Endothelial cell (in vitro differentiated cells): ENCODE results near the gene SLC45A1. TPM values are rescaled to one million over a fixed set of nuclear protein-coding genes. Genes with fewer than 3 reads are reported as not detected.

Experiments
- DNase-seq: peaks from one replicate; pipeline ENCODE4 v3.0.0; 2021; ENCODE audit warnings: low spot score
- H3K27ac Mint-ChIP-seq: one replicate; pipeline ENCODE4 v1.8.0; 2021; ENCODE audit warnings: mixed read lengths, inconsistent platforms; ENCODE audit not compliant: unreplicated experiment
- H3K27me3 Mint-ChIP-seq: one replicate; pipeline ENCODE4 v1.8.0; 2021; ENCODE audit warnings: mild to moderate bottlenecking, moderate library complexity, mixed read lengths, inconsistent platforms; ENCODE audit not compliant: unreplicated experiment
- H3K36me3 Mint-ChIP-seq: one replicate; pipeline ENCODE4 v1.8.0; 2021; ENCODE audit warnings: mild to moderate bottlenecking, low read depth, mixed read lengths, inconsistent platforms; ENCODE audit not compliant: unreplicated experiment
- H3K4me1 Mint-ChIP-seq: one replicate; pipeline ENCODE4 v1.8.0; 2021; ENCODE audit warnings: mild to moderate bottlenecking, mixed read lengths, inconsistent platforms; ENCODE audit not compliant: unreplicated experiment
- H3K4me3 Mint-ChIP-seq: one replicate; pipeline ENCODE4 v1.8.0; 2021; ENCODE audit warnings: mild to moderate bottlenecking, mixed read lengths, inconsistent platforms; ENCODE audit not compliant: unreplicated experiment
- H3K9me3 Mint-ChIP-seq: one replicate; pipeline ENCODE4 v1.8.0; 2021; ENCODE audit warnings: mixed read lengths, inconsistent platforms; ENCODE audit not compliant: unreplicated experiment
- CTCF ChIP-seq: fragments of 200-600 bp; sonication (generic); IDR thresholded peaks from one replicate; pipeline ENCODE4 v1.5.0; 2021; ENCODE audit warnings: antibody characterized with exemption; ENCODE audit not compliant: unreplicated experiment
- total RNA-seq: library from RNA; stranded (reverse); fragmentation: NEBNext Ultra II Directional; extraction: Animal tissue kit (Norgen Biotek cat#: 25700); gene quantifications from one replicate; pipeline ENCODE4 v1.2.1, GENCODE V29; 2021; ENCODE audit not compliant: unreplicated experiment

The SLC45A1 gene
- total RNA-seq, 1 donor from 2014 or later, result 0.62 TPM

- no peak for TF ChIP-seq CTCF
- Mint-ChIP-seq H3K27ac (no peak overlapping the region), H3K36me3 (peaks cover 19% of the 10 kb centered on the region), H3K4me3 (no peak overlapping the region), H3K27me3 (peaks cover 5% of the 10 kb centered on the region), H3K9me3 (no peaks in the 10 kb centered on the region), H3K4me1 (peaks cover 68% of the 10 kb centered on the region)
- no peak for DNase-seq
Measured at GRCh38 chr1:8381618-8382017, 63.7 kb downstream of the SLC45A1 start.

GRCh38 chr1:8382051-8382505 is 64.2 kb downstream of the SLC45A1 start:
- Mint-ChIP-seq H3K27ac (no peak overlapping the region), H3K27me3 (peaks cover 5% of the 10 kb centered on the region), H3K4me1 (peaks cover 73% of the 10 kb centered on the region), H3K4me3 (no peak overlapping the region), H3K36me3 (peaks cover 19% of the 10 kb centered on the region), H3K9me3 (no peaks in the 10 kb centered on the region)
- DNase-seq, result no peak
- TF ChIP-seq CTCF, result no peak

GRCh38 chr1:8382608-8383505 is 64.9 kb downstream of the SLC45A1 start:
- Mint-ChIP-seq H3K36me3 (peaks cover 19% of the 10 kb centered on the region), H3K27ac (peak overlapping the region; percentile 4), H3K27me3 (peaks cover 5% of the 10 kb centered on the region), H3K4me3 (peak overlapping the region; percentile 63), H3K4me1 (peaks cover 72% of the 10 kb centered on the region), H3K9me3 (no peaks in the 10 kb centered on the region)
- no peak for TF ChIP-seq CTCF
- DNase-seq, result no peak

GRCh38 chr1:8384088-8384487 is 66.2 kb downstream of the SLC45A1 start:
- peaks cover 7% of the 10 kb centered on the region for H3K27me3 Mint-ChIP-seq
- peaks cover 22% of the 10 kb centered on the region for H3K36me3 Mint-ChIP-seq
- DNase-seq, result no peak
- H3K4me3 Mint-ChIP-seq, result no peak overlapping the region
- H3K4me1 Mint-ChIP-seq, result peaks cover 66% of the 10 kb centered on the region
- H3K27ac Mint-ChIP-seq, result peak overlapping the region; percentile 94
- no peak for TF ChIP-seq CTCF
- no peaks in the 10 kb centered on the region for H3K9me3 Mint-ChIP-seq

GRCh38 chr1:8384577-8384976 is 66.7 kb downstream of the SLC45A1 start:
- H3K36me3 Mint-ChIP-seq, result peaks cover 27% of the 10 kb centered on the region
- peak overlapping the region; percentile 94 for H3K27ac Mint-ChIP-seq
- H3K4me1 Mint-ChIP-seq, result peaks cover 64% of the 10 kb centered on the region
- TF ChIP-seq CTCF, result no peak
- no peaks in the 10 kb centered on the region for H3K9me3 Mint-ChIP-seq
- no peak for DNase-seq
- H3K4me3 Mint-ChIP-seq, result no peak overlapping the region
- H3K27me3 Mint-ChIP-seq, result peaks cover 7% of the 10 kb centered on the region
